Panc1 (cell line): ENCODE measurements around the gene SLX4IP.

Experiments
- CTCF ChIP-seq: fragments of 450-650 bp; IDR thresholded peaks from 2 replicates; pipeline ENCODE4 v1.5.1; 2017; ENCODE audit warnings: mild to moderate bottlenecking
- POLR2AphosphoS5 ChIP-seq: IDR thresholded peaks from 2 replicates; pipeline ENCODE4 v1.6.1; 2012; ENCODE audit warnings: mild to moderate bottlenecking, low read depth, low read length, moderate library complexity
- SIN3A ChIP-seq: IDR thresholded peaks from 2 replicates; pipeline ENCODE4 v1.6.1; 2012; ENCODE audit warnings: low read depth, mild to moderate bottlenecking, low read length, moderate library complexity, borderline replicate concordance; ENCODE audit not compliant: insufficient read depth
- TF ChIP-seq, protein P1 (sequence below), 2 experiments: IDR thresholded peaks; 2 replicates each; pipeline ENCODE4 v1.6.1; 2011 to 2012; ENCODE audit warnings: low read depth in 2 of 2, control low read depth in 1 of 2, low read length in 1 of 2, mild to moderate bottlenecking in 1 of 2, moderate library complexity in 1 of 2; ENCODE audit not compliant: insufficient read depth in 1 of 2

DNA sequence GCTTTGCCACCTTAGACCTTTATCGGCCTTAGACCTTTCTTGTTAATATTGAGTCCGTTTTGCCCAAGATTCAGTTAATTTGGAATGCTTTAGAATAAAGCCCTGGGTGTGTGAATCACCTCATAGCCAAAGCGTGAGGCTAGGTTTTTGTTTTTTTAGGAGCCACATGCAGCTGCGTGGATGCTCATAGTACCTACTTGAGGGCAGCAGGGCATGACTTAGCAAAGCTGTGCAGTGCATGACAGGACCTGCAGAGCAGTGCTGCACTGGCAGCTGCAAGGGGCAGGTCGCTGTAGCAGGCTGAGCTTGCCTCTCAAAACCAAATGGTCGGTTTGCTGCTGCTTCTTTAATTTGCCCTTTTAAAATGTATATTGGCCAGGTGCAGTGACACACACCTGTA, 122.6 kb downstream of the SLX4IP start:
- TF ChIP-seq CTCF = no peak
- no peak for TF ChIP-seq POLR2AphosphoS5
- TF ChIP-seq, protein P1, sequence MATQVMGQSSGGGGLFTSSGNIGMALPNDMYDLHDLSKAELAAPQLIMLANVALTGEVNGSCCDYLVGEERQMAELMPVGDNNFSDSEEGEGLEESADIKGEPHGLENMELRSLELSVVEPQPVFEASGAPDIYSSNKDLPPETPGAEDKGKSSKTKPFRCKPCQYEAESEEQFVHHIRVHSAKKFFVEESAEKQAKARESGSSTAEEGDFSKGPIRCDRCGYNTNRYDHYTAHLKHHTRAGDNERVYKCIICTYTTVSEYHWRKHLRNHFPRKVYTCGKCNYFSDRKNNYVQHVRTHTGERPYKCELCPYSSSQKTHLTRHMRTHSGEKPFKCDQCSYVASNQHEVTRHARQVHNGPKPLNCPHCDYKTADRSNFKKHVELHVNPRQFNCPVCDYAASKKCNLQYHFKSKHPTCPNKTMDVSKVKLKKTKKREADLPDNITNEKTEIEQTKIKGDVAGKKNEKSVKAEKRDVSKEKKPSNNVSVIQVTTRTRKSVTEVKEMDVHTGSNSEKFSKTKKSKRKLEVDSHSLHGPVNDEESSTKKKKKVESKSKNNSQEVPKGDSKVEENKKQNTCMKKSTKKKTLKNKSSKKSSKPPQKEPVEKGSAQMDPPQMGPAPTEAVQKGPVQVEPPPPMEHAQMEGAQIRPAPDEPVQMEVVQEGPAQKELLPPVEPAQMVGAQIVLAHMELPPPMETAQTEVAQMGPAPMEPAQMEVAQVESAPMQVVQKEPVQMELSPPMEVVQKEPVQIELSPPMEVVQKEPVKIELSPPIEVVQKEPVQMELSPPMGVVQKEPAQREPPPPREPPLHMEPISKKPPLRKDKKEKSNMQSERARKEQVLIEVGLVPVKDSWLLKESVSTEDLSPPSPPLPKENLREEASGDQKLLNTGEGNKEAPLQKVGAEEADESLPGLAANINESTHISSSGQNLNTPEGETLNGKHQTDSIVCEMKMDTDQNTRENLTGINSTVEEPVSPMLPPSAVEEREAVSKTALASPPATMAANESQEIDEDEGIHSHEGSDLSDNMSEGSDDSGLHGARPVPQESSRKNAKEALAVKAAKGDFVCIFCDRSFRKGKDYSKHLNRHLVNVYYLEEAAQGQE (IDR thresholded peaks at IDR 0.05; ENCODE audit: insufficient read depth in 1 of 2, low read depth in 2 of 2, low read length in 1 of 2) = no peak
- no peak for TF ChIP-seq SIN3A
